H1 (cell line): ENCODE results near the gene XPO6. TPM values are rescaled to one million over a fixed set of nuclear protein-coding genes. Genes with fewer than 3 reads are reported as not detected.

Experiments used
- CTCF ChIA-PET: fragments of 300-600 bp; sonication (Branson Sonifier 250); formaldehyde crosslinking; loops from one replicate; lab custom pipeline; 2021; ENCODE audit not compliant: partially characterized antibody; lab: Charles Lee
- POLR2A ChIA-PET: fragments of 300-600 bp; sonication (Branson Sonifier 250); formaldehyde crosslinking; loops from one replicate; lab custom pipeline; 2021; ENCODE audit warnings: inconsistent platforms; ENCODE audit not compliant: partially characterized antibody; lab: Charles Lee
- DNase-seq, 2 experiments: peaks; one replicate each; pipeline versions ENCODE4 v3.0.0 to v3.0.0-alpha.2; 2010 to 2022; ENCODE audit warnings: low spot score in 2 of 2, low read depth in 1 of 2, mixed read lengths in 1 of 2
- FAIRE-seq: peaks from 2 replicates; lab custom pipeline; 2011; peaks lifted over from hg19 to GRCh38; lab: Jason Lieb, UNC
- H2AFZ ChIP-seq: 2 replicates; pipeline ENCODE4 v1.8.1; 2012; ENCODE audit warnings: low read length, inconsistent platforms
- H2AK5ac ChIP-seq: 2 replicates; pipeline ENCODE4 v1.6.1; 2013; ENCODE audit warnings: low read depth, low read length
- H2BK120ac ChIP-seq: replicated peaks from 2 replicates; pipeline ENCODE3; 2013; ENCODE audit warnings: low read depth, low read length, inconsistent platforms
- H2BK12ac ChIP-seq: 2 replicates; pipeline ENCODE4 v1.6.1; 2013; ENCODE audit warnings: low read depth, low read length
- H2BK15ac ChIP-seq: 2 replicates; pipeline ENCODE4 v1.6.1; 2013; ENCODE audit warnings: low read length
- H2BK20ac ChIP-seq: 2 replicates; pipeline ENCODE4 v1.6.1; 2013; ENCODE audit warnings: low read length
- H2BK5ac ChIP-seq: 2 replicates; pipeline ENCODE4 v1.6.1; 2013; ENCODE audit warnings: low read depth, low read length
- H3K14ac ChIP-seq: 2 replicates; pipeline ENCODE4 v1.6.1; 2013; ENCODE audit warnings: inconsistent platforms; ENCODE audit not compliant: insufficient read length
- H3K18ac ChIP-seq: 2 replicates; pipeline ENCODE4 v1.6.1; 2013; ENCODE audit warnings: low read length; ENCODE audit errors: extremely low read depth
- H3K23ac ChIP-seq: 2 replicates; pipeline ENCODE4 v1.6.1; 2013; ENCODE audit warnings: inconsistent platforms; ENCODE audit not compliant: insufficient read length
- H3K23me2 ChIP-seq: 2 replicates; pipeline ENCODE4 v1.6.1; 2013; ENCODE audit warnings: low read depth, low read length
- H3K27ac ChIP-seq: 2 replicates; pipeline ENCODE4 v1.6.1; 2011; ENCODE audit warnings: low read depth, low read length, inconsistent platforms
- H3K27me3 ChIP-seq, 4 experiments: replicated peaks in 1 of 4; 1 replicate in 1 of 4; 2 replicates in 3 of 4; pipeline versions ENCODE4 v1.6.1 to v1.8.1; 2011 to 2013; ENCODE audit warnings: low read length in 3 of 4, mild to moderate bottlenecking in 3 of 4, inconsistent platforms in 2 of 4, mixed read lengths in 2 of 4, moderate library complexity in 1 of 4; ENCODE audit not compliant: control insufficient read depth in 3 of 4, insufficient read depth in 3 of 4; ENCODE audit errors: extremely low read depth in 1 of 4
- H3K36me3 ChIP-seq, 4 experiments: 2 replicates each; pipeline versions ENCODE4 v1.6.1 to v1.8.1; 2011 to 2013; ENCODE audit warnings: mild to moderate bottlenecking in 4 of 4, low read length in 3 of 4, moderate library complexity in 2 of 4, control low read depth in 1 of 4, inconsistent platforms in 1 of 4; ENCODE audit not compliant: insufficient read depth in 4 of 4, control insufficient read depth in 2 of 4
- H3K4ac ChIP-seq: replicated peaks from 2 replicates; pipeline ENCODE3; 2013; ENCODE audit warnings: low read length, low read depth, mixed read lengths, inconsistent platforms; ENCODE audit not compliant: insufficient read length
- H3K4me1 ChIP-seq, 4 experiments: replicated peaks in 1 of 4; 1 replicate in 1 of 4; 2 replicates in 3 of 4; pipeline versions ENCODE4 v1.6.1 to v1.8.1; 2011 to 2013; ENCODE audit warnings: low read length in 3 of 4, inconsistent platforms in 2 of 4, mixed read lengths in 1 of 4; ENCODE audit not compliant: insufficient read depth in 4 of 4, control insufficient read depth in 3 of 4
- H3K4me2 ChIP-seq, 2 experiments: 2 replicates each; pipeline versions ENCODE4 v1.6.1 to v1.8.1; 2011 to 2013; ENCODE audit warnings: low read depth in 2 of 2, low read length in 2 of 2, control low read depth in 1 of 2, inconsistent platforms in 1 of 2, mild to moderate bottlenecking in 1 of 2; ENCODE audit not compliant: insufficient read depth in 1 of 2
- H3K4me3 ChIP-seq, 4 experiments: fragments of 200-600, 300-600 bp in 1 of 4; sonication (generic), shearing (Covaris generic), sonication (Bioruptor Twin) in 1 of 4; 2 replicates each; pipeline versions ENCODE4 v1.5.1 to v1.8.1; 2011 to 2016; ENCODE audit warnings: low read length in 4 of 4, low read depth in 3 of 4, control low read depth in 2 of 4, inconsistent platforms in 2 of 4, mild to moderate bottlenecking in 2 of 4, mixed read lengths in 1 of 4, moderate library complexity in 1 of 4; ENCODE audit not compliant: insufficient read depth in 2 of 4; ENCODE audit errors: extremely low read depth in 1 of 4
- H3K56ac ChIP-seq: replicated peaks from 2 replicates; pipeline ENCODE3; 2013; ENCODE audit warnings: low read depth, mild to moderate bottlenecking, mixed read lengths, low read length, inconsistent platforms; ENCODE audit not compliant: insufficient read length
- H3K79me1 ChIP-seq: 2 replicates; pipeline ENCODE4 v1.6.1; 2013; ENCODE audit warnings: low read depth, low read length, control low read depth
- H3K79me2 ChIP-seq, 2 experiments: 2 replicates each; pipeline versions ENCODE4 v1.6.1 to v1.8.1; 2012 to 2013; ENCODE audit warnings: low read length in 2 of 2, mild to moderate bottlenecking in 2 of 2, inconsistent platforms in 1 of 2; ENCODE audit not compliant: insufficient read depth in 2 of 2, control insufficient read depth in 1 of 2
- H3K9ac ChIP-seq, 4 experiments: replicated peaks in 1 of 4; 1 replicate in 1 of 4; 2 replicates in 3 of 4; pipeline versions ENCODE4 v1.6.1 to v1.8.1; 2011 to 2013; ENCODE audit warnings: low read depth in 3 of 4, low read length in 3 of 4, control low read depth in 2 of 4, mild to moderate bottlenecking in 2 of 4, moderate library complexity in 2 of 4, inconsistent platforms in 1 of 4; ENCODE audit errors: extremely low read depth in 1 of 4
- H3K9me3 ChIP-seq, 2 experiments: 2 replicates each; pipeline versions ENCODE4 v1.6.1 to v1.8.1; 2012 to 2013; ENCODE audit warnings: mild to moderate bottlenecking in 2 of 2, moderate library complexity in 2 of 2, control low read depth in 1 of 2, inconsistent platforms in 1 of 2, low read depth in 1 of 2, low read length in 1 of 2, mixed read lengths in 1 of 2; ENCODE audit not compliant: insufficient read depth in 2 of 2
- H4K20me1 ChIP-seq, 2 experiments: replicated peaks in 1 of 2; 2 replicates each; pipeline versions ENCODE3 to v1.8.1; 2011 to 2013; ENCODE audit warnings: inconsistent platforms in 2 of 2, low read length in 2 of 2, mild to moderate bottlenecking in 1 of 2; ENCODE audit not compliant: insufficient read depth in 2 of 2, control insufficient read depth in 1 of 2
- H4K5ac ChIP-seq: 2 replicates; pipeline ENCODE4 v1.6.1; 2013; ENCODE audit warnings: low read length, low read depth, mixed read lengths, inconsistent platforms; ENCODE audit not compliant: insufficient read length
- H4K8ac ChIP-seq: 2 replicates; pipeline ENCODE4 v1.8.0; 2013; ENCODE audit warnings: mild to moderate bottlenecking, moderate library complexity, low read length, inconsistent platforms; ENCODE audit not compliant: insufficient read depth; ENCODE audit errors: extremely low read depth
- H4K91ac ChIP-seq: replicated peaks from 2 replicates; pipeline ENCODE3; 2013; ENCODE audit warnings: low read length, mixed read lengths, inconsistent platforms; ENCODE audit not compliant: insufficient read length
- BCL11A ChIP-seq, 2 experiments: IDR thresholded peaks; one replicate each; pipeline ENCODE4 v1.6.1; 2011; ENCODE audit warnings: low read depth in 2 of 2, low read length in 2 of 2, mild to moderate bottlenecking in 2 of 2
- CTBP2 ChIP-seq: IDR thresholded peaks from 2 replicates; pipeline ENCODE4 v1.7.0; 2011; ENCODE audit warnings: borderline replicate concordance, mild to moderate bottlenecking, moderate library complexity, mixed read lengths, low read length; ENCODE audit not compliant: insufficient read depth, insufficient read length
- EGR1 ChIP-seq: IDR thresholded peaks from 2 replicates; pipeline ENCODE4 v1.6.1; 2011; ENCODE audit warnings: low read depth, low read length, borderline replicate concordance
- GTF2F1 ChIP-seq: IDR thresholded peaks from 2 replicates; pipeline ENCODE4 v1.6.1; 2012; ENCODE audit warnings: low read depth, low read length, improper control_type of control experiment, borderline replicate concordance
- RXRA ChIP-seq: IDR thresholded peaks from 2 replicates; pipeline ENCODE4 v1.6.1; 2011; ENCODE audit warnings: low read depth, mild to moderate bottlenecking, low read length, moderate library complexity; ENCODE audit not compliant: insufficient read depth
- WGBS, 2 experiments: shearing (Covaris generic) in 1 of 2; methylation state at CpG; one replicate each; pipeline versions ENCODE4 v1.1.6 to v1.1.7; 2013 to 2015; ENCODE audit warnings: low lambda C conversion rate in 2 of 2, mixed read lengths in 2 of 2, inconsistent platforms in 1 of 2, low coverage in 1 of 2, missing lambda C conversion rate in 1 of 2; ENCODE audit not compliant: insufficient replicate concordance in 2 of 2, insufficient coverage in 1 of 2, insufficient read length in 1 of 2; ENCODE audit errors: extremely low coverage in 1 of 2, missing lambda C conversion rate in 1 of 2; 5-methylcytosine and 5-hydroxymethylcytosine counted together
- polyA plus RNA-seq, 7 experiments: library from polyadenylated mRNA; depleted of rRNA in 3 of 7; stranded (reverse) in 5 of 7; unstranded in 2 of 7; fragments of >200 nt in 5 of 7; fragments of 200-250 nt in 2 of 7; gene quantifications; 1 replicate in 5 of 7; 2 replicates in 1 of 7; 4 replicates in 1 of 7; pipeline versions ENCODE4 v1.2.1 to v1.2.3, GENCODE V29; 2011 to 2013; ENCODE audit warnings: missing spikeins in 2 of 7, mixed read lengths in 2 of 7
- total RNA-seq: library from RNA; stranded (reverse); fragmentation: NEBNext Ultra II Directional; extraction: Animal tissue kit (Norgen Biotek cat#: 25700); gene quantifications from 2 replicates; pipeline ENCODE4 v1.2.1, GENCODE V29; 2021

Gene XPO6
- total and polyA plus RNA-seq, 2 of the 8 experiments (the other 6 are each of a cell fraction or from before 2014, with no cell fraction given) = 152 to 254 TPM

DNA sequence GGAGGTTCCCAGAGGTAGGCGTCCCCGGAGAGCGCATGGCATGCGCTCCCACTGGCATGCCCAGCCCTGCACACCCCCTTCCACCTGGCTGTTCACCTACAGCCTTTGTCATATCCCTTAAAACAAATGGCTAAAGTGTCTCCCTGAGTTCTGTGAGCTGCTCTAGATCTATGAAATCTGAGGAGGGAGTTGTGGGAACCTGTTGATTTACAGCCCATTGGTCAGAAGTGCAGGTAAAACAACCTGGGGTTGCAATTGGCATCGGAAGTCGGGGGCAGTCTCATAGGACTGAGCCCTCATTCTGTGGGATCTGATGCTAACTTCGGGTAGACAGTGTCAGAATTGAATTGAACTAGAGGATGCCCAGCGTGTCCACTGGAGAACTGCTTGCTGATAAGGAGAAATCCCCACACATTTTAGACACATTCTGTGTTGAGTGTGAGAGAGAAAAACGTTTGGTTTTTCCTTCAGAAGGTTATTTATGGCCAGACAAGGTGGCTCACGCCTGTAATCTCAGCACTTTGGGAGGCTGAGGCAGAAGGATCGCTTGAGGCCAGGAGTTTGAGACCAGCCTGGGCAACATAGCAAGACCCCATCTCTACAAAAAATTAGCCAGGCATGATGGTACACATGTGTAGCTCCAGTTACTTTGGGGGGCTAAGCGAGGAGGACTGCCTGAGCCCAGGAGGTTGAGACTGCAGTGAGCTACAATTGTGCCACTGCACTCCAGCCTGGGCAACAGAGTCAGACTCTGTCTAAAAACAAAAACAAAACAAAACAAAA, 126.2 kb downstream of the XPO6 start:
- no peaks in the 10 kb centered on the region for H3K79me2 ChIP-seq
- H3K4me1 ChIP-seq = peaks cover 0 to 1% (median under 1%) of the 10 kb centered on the region in 4 experiments; a peak in 2 of 7 replicates
- no peak overlapping the region for H3K27ac ChIP-seq
- H3K79me1 ChIP-seq = peaks cover 4% of the 10 kb centered on the region; the same call in 1 of the 2 replicates
- H3K56ac ChIP-seq = no peak overlapping the region
- no peak overlapping the region for H2BK120ac ChIP-seq
- no peaks in the 10 kb centered on the region for H3K27me3 ChIP-seq
- peaks cover 13% of the 10 kb centered on the region; the same call in 1 of the 2 replicates for H3K23me2 ChIP-seq
- no peak overlapping the region for H4K5ac ChIP-seq
- no peak overlapping the region for H2BK20ac ChIP-seq
- H2AK5ac ChIP-seq = no peak overlapping the region
- H2AFZ ChIP-seq = no peak overlapping the region
- H3K23ac ChIP-seq = no peak overlapping the region
- H3K4me2 ChIP-seq = no peak overlapping the region
- H2BK12ac ChIP-seq = no peak overlapping the region
- TF ChIP-seq CTBP2 (no peak), GTF2F1 (no peak), EGR1 (no peak), BCL11A (IDR thresholded peaks at IDR 0.05; ENCODE audit: low read depth in 2 of 2, low read length in 2 of 2) (no peak), RXRA (no peak)
- no peak overlapping the region for H4K91ac ChIP-seq
- H3K4ac ChIP-seq = no peak overlapping the region
- no peaks in the 10 kb centered on the region for H3K9me3 ChIP-seq
- H3K18ac ChIP-seq = no peak overlapping the region
- ChIA-PET POLR2A (no interaction called here), CTCF (interaction anchor here (1.3 kb wide), 1 partner anchor 9 kb away, joined by 3 read pairs; no protein-coding TSS in a partner anchor)
- DNase-seq (no peak), FAIRE-seq (no peak)
- 80% methylated on average over 12 of the region's 12 CpGs; no CpG with 5 or more reads in 1 of the 2 experiments for WGBS, 2 experiments
- no peaks in the 10 kb centered on the region for H3K36me3 ChIP-seq
- no peak overlapping the region for H3K4me3 ChIP-seq
- no peak overlapping the region for H3K14ac ChIP-seq
- H4K20me1 ChIP-seq = peaks cover 0 to 9% of the 10 kb centered on the region in 2 experiments
- no peak overlapping the region for H2BK15ac ChIP-seq
- H3K9ac ChIP-seq = no peak overlapping the region
- H2BK5ac ChIP-seq = no peak overlapping the region
- H4K8ac ChIP-seq = no peak overlapping the region
